Activated T-cell treated with anti-CD3 and anti-CD28 coated beads, Interleukin-2, amount 50 U/mL, for 72 hours (primary cell): ENCODE measurements around the gene UTP18. TPM values are rescaled to one million over a fixed set of nuclear protein-coding genes. Genes with fewer than 3 reads are reported as not detected.
"Not testable (repeated sequence)": the region's sequence is repeated elsewhere in the genome, so short reads cannot be mapped to it uniquely, and the experiment has no call there.

Source experiments
- ATAC-seq, 2 donors: fragments of 150-1000 bp; cut with Tn5 transposase; replicated peaks in 1 of 2; 2 replicates each; pipeline ENCODE4 v1.10.0; 2021; ENCODE audit warnings: moderate library complexity in 2 of 2, mild to moderate bottlenecking in 1 of 2
- DNase-seq, 2 donors: peaks; one replicate each; pipeline ENCODE4 v3.0.0; 2021 to 2022; ENCODE audit warnings: mixed read lengths in 1 of 2
- H3K27ac Mint-ChIP-seq: one replicate; pipeline ENCODE4 v1.8.0; 2022; ENCODE audit warnings: mild to moderate bottlenecking, moderate library complexity, mixed read lengths
- H3K27me3 Mint-ChIP-seq: one replicate; pipeline ENCODE4 v1.8.0; 2022; ENCODE audit warnings: low read depth, mixed read lengths
- H3K36me3 Mint-ChIP-seq, 2 donors: one replicate each; pipeline ENCODE4 v1.8.0; 2022; ENCODE audit warnings: mixed read lengths in 2 of 2, mild to moderate bottlenecking in 1 of 2; ENCODE audit not compliant: insufficient read depth in 2 of 2
- H3K4me1 Mint-ChIP-seq: one replicate; pipeline ENCODE4 v1.8.0; 2022; ENCODE audit warnings: low read depth, mixed read lengths
- H3K4me3 Mint-ChIP-seq, 2 donors: one replicate each; pipeline ENCODE4 v1.8.0; 2022; ENCODE audit warnings: mild to moderate bottlenecking in 2 of 2, mixed read lengths in 2 of 2, moderate library complexity in 2 of 2
- H3K9me3 Mint-ChIP-seq, 2 donors: one replicate each; pipeline ENCODE4 v1.8.0; 2022; ENCODE audit warnings: mixed read lengths in 2 of 2
- total RNA-seq, 2 donors: library from RNA; stranded (reverse); gene quantifications; one replicate each; pipeline ENCODE4 v1.2.3, GENCODE V29; 2022

UTP18 gene
- total RNA-seq = 10 to 100 TPM; 47.4 to 58.3 TPM

DNA sequence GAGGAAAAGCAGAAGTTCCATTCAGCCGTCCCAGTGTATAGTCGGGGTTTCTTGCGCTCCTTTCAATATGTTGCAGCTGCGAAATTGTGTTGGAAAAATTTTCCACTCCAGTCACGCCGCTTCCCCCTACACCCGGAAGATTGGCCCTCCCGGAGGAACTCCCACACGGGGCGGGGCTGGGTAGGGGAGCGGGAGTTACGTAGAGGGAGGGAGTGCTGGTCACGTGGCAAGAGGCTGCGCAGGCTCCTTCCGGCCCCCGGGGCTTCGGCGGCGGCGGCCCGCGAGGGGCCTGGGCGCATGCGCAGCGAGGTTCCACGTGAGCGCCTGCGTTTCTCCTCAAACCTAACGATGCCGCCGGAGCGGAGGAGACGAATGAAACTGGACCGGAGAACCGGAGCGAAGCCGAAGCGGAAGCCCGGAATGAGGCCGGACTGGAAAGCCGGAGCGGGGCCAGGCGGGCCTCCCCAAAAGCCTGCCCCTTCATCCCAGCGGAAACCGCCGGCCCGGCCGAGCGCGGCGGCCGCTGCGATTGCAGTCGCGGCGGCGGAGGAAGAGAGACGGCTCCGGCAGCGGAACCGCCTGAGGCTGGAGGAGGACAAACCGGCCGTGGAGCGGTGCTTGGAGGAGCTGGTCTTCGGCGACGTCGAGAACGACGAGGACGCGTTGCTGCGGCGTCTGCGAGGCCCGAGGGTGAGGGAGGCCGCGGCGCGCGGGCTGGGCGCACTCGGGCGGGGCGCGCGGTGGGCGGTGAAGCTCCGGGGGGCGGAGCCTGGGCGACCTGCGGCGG lies at the start of gene UTP18:
Gene UTP18 (plus strand): TSS at position 310 of the 787 bp plus-strand sequence. CDS start 39 bp downstream, at position 349.
- peaks cover 7 to 10% of the 10 kb centered on the region in 2 donors for H3K36me3 Mint-ChIP-seq
- H3K27ac Mint-ChIP-seq = peak within 1 kb of the TSS; percentile 89
- H3K9me3 Mint-ChIP-seq = no peaks in the 10 kb centered on the region
- H3K27me3 Mint-ChIP-seq = no peaks in the 10 kb centered on the region
- H3K4me1 Mint-ChIP-seq = peaks cover 70% of the 10 kb centered on the region
- peak within 1 kb of the TSS; percentile 86 to 96 for H3K4me3 Mint-ChIP-seq
- peak; percentile 86 to 87 for ATAC-seq
- peak; percentile 96 to 97 for DNase-seq

DNA sequence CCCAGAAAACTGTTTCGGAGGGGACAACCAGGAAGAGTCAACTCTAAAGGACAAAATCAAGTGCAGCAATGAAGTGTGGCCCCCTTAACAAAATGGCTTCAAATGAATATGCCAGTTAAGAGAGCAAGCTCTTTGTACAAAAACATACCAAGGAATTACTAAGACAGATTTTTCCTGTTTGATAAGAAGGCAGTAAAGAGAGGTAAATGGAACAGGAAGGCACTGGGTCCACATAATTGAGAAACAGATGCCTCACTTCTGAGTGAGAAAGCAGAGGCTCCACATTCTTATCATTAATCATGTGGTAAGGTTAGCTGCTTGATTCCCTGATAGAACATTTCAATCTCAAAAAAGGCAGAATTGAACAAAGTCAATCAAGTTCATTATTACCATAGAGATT lies 45.4 kb upstream of the UTP18 start:
- ATAC-seq (no peak), DNase-seq (no peak)
- Mint-ChIP-seq H3K36me3 (peaks cover 4 to 9% of the 10 kb centered on the region in 2 donors), H3K27ac (peak overlapping the region; percentile 31), H3K9me3 (no peaks in the 10 kb centered on the region), H3K4me1 (no peaks in the 10 kb centered on the region), H3K27me3 (no peaks in the 10 kb centered on the region), H3K4me3 (no peak overlapping the region)

DNA sequence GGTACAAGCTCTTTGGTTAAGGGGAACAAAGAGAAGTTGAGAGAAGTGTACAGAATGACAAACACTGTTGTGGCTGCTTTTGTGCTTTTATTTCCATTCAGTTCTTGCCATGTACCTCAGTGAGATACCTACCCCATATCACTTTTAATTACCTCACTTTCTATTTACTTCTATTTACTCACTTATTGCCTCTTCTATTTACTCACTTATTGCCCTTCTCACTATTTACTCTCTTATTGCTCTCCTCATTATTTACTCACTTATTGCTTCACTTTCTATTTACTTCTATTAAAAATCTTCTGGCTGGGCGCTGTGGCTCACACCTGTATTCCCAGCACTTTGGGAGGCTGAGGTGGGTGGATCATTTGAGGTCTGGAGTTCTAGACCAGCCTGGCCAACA lies 42.4 kb upstream of the UTP18 start:
- Mint-ChIP-seq H3K27ac (peak overlapping the region; percentile 5), H3K4me1 (no peaks in the 10 kb centered on the region), H3K4me3 (no peak overlapping the region), H3K36me3 (peaks cover 1 to 7% of the 10 kb centered on the region in 2 donors), H3K9me3 (no peaks in the 10 kb centered on the region), H3K27me3 (no peaks in the 10 kb centered on the region)
- ATAC-seq (no peak), DNase-seq (no peak)

DNA sequence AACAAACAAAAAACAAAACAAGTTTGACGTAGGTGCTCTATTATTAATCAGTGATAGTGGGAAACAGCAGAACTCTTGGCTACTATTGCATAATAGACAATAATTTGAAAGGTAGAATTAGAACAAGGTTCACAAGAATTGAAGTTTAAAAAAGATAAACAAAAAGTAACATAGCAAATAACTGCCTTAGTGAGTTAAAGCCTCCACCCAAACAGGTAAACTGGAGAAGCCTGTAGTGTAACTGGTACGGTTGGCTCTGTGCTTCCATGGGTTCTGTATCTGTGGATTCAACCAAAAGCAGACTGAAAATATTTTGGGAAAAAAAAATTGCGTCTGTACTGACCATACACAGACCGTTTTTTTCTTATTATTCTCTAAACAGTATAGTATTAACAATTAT lies 39.0 kb upstream of the UTP18 start:
- H3K36me3 Mint-ChIP-seq = peaks cover 3 to 9% of the 10 kb centered on the region in 2 donors
- ATAC-seq = no peak
- peaks cover 10% of the 10 kb centered on the region for H3K4me1 Mint-ChIP-seq
- H3K27ac Mint-ChIP-seq = no peak overlapping the region
- H3K4me3 Mint-ChIP-seq = no peak overlapping the region
- no peak for DNase-seq
- H3K9me3 Mint-ChIP-seq = no peaks in the 10 kb centered on the region
- H3K27me3 Mint-ChIP-seq = no peaks in the 10 kb centered on the region

DNA sequence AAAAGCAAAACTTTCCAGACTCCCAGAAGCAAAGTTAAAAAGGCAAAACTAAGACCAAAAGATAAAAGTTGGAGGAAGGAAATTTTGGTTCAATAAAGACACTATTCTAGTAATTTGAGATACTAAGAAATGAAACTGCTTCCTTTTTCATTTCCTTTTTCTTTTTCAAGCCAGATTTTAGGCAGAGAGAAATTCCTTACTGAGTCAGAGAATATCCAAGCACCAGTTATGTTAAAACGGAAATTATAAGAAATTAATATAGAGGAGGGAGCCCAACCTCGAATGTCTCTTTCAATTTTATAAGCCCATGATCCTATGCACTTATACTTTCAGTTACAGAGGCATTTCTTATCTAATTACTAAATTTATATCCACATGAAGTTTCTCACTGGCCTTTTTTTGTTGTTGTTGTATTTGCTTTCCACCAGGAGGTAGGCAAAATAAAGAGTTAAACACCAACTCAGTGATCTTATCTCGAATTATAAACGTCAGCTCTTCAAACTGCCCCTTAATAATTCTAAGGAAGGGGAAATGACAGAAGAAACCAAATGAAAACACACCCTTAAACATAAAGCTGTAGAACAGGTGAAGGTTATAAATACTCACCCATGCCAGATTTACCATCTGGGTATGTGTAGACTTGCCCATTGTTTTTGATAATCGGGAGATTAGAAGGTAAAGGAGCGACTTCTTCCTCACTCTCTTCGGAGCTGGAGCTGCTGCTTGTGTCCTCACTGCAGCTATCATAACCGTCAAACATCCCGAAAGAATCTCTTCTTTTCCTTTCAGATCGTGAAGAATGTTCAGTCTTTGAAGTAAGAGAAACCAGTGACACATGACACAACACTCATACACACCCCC lies 35.7 kb upstream of the UTP18 start:
- Mint-ChIP-seq H3K27ac (peak overlapping the region; percentile 48), H3K27me3 (no peaks in the 10 kb centered on the region), H3K9me3 (no peaks in the 10 kb centered on the region), H3K36me3 (peaks cover 2 to 9% of the 10 kb centered on the region in 2 donors), H3K4me1 (peaks cover 16% of the 10 kb centered on the region), H3K4me3 (no peak overlapping the region)
- ATAC-seq (no peak), DNase-seq (no peak)

DNA sequence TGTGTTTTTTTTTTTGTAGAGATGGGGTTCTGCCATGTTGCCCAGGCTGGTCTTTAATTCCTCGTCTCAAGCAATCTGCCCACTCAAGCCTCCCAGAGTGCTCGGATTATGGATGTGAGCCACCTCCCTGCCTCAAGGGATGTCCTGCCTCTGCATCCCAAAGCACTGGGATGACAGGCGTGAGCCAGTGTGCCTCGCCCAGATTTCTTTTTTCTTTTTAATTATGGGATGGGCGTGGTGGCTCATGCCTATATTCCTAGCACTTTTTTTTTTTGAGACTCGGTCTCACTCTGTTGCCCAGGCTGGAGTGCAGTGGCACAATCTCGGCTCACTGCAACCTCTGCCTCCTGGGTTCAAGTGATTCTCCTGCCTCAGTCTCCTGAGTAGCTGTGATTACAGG lies 34.8 kb upstream of the UTP18 start:
- H3K27me3 Mint-ChIP-seq, H3K36me3 Mint-ChIP-seq, H3K4me3 Mint-ChIP-seq, ATAC-seq, H3K9me3 Mint-ChIP-seq, DNase-seq, H3K27ac Mint-ChIP-seq: not testable (repeated sequence)
- peaks cover 23% of the 10 kb centered on the region for H3K4me1 Mint-ChIP-seq

DNA sequence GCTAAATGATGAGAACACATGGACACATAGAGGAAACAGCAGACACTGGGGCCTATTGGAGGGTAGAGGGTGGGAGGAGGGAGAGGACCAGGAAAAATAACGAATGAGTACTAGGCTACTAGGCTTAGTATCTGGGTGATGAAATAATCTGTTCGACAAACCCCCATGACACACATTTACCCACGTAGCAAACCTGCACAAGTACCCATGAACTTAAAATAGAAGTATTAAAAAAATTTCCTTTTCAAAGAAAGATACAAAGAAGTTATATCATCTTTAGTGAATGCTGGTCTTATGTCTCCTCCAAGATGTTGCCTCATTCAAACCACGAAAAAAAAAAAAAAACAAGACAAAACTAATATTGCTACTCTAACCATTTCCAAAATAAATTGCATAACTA lies 32.2 kb upstream of the UTP18 start:
- Mint-ChIP-seq H3K4me3 (no peak overlapping the region), H3K36me3 (peaks cover 2 to 4% of the 10 kb centered on the region in 2 donors), H3K9me3 (no peaks in the 10 kb centered on the region), H3K27ac (no peak overlapping the region), H3K27me3 (no peaks in the 10 kb centered on the region), H3K4me1 (peaks cover 34% of the 10 kb centered on the region)
- ATAC-seq = no peak
- no peak for DNase-seq

DNA sequence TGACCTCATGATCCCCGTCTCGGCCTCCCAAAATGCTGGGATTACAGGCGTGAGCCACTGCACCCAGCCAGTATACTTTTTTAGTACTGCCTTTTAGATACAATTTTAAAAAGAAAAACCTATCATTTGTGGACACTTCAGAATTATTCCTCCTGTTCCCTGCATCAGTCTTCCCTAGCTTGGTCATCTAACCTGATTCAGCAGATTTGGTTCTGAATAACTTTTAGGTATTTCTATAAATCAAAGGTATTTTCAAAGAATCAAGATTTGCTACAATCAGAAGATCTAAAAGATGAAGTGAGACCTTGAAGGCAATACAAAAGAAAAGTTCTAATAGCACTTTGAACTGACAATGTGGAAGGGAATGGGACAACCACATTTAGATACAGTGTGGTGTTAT lies 30.5 kb upstream of the UTP18 start:
- ATAC-seq = no peak
- H3K9me3 Mint-ChIP-seq = no peaks in the 10 kb centered on the region
- peaks cover 2 to 4% of the 10 kb centered on the region in 2 donors for H3K36me3 Mint-ChIP-seq
- H3K4me3 Mint-ChIP-seq = no peak overlapping the region
- no peaks in the 10 kb centered on the region for H3K27me3 Mint-ChIP-seq
- no peak for DNase-seq
- peaks cover 39% of the 10 kb centered on the region for H3K4me1 Mint-ChIP-seq
- H3K27ac Mint-ChIP-seq = no peak overlapping the region

DNA sequence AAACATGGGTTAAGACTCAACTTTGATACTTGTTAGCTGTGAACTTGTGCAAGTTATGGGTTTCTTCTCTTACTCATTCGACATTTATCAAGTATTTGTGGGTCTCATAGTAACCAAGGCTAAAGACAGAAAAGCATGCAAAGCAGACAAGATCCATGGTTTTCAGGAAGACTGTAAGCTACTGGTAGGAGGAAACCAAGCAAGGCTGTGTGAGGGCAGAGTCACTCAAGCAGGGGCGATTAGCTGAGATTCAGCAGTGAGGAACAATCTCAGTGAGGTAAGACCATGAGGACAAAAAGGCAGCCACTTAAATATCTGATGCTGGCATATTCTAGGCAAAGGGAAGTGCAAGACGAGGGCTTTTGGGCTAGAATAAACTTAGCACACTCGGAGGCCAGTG lies 30.0 kb upstream of the UTP18 start:
- no peak overlapping the region for H3K4me3 Mint-ChIP-seq

DNA sequence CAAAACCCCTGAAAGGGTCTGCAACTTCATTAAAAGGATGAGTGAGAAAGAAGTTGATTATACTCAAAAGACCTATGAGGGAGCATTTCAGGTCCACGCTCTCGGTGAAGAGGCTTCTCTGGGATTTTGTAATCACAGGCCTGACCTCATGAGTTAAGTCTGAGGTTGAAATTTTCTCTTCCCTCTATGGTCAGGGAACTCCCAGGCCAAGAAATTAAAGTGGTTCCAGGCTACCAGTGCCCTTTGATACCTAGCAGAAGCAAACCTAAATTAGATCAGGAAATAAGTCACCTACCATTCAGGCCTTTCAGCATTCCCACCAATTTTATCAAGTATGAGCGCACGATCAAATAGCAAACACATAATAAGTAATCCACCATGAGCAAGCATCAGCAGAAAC lies 28.3 kb upstream of the UTP18 start:
- Mint-ChIP-seq H3K4me3 (no peak overlapping the region), H3K27ac (no peak overlapping the region), H3K27me3 (no peaks in the 10 kb centered on the region), H3K9me3 (no peaks in the 10 kb centered on the region), H3K36me3 (no peaks in the 10 kb centered on the region), H3K4me1 (peaks cover 32% of the 10 kb centered on the region)
- ATAC-seq (no peak), DNase-seq (no peak)

More for the DNA sequence above, 30.0 kb upstream of the UTP18 start:
- Mint-ChIP-seq H3K4me1 (peaks cover 35% of the 10 kb centered on the region), H3K27ac (no peak overlapping the region), H3K9me3 (no peaks in the 10 kb centered on the region), H3K36me3 (peaks cover 0 to under 1% of the 10 kb centered on the region in 2 donors), H3K27me3 (no peaks in the 10 kb centered on the region)
- ATAC-seq (peak in 1 of 2 donors; percentile 17), DNase-seq (no peak)

DNA sequence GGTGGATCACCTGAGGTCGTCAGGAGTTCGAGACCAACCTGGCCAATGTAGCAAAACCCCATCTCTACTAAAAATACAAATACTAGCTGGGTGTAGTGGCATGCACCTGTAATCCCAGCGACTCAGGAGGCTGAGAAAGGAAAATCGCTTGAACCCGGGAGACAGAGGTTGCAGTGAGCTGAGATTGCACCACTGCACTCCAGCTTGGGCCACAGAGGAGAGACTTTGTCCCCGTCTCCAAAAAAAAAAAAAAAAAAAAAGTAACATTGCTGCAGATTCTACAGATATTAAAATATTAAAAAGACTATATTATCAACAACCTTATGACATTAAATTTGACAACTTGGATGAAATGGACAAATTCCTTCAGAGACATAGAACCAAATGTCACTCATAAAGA lies 26.2 kb upstream of the UTP18 start:
- no peaks in the 10 kb centered on the region for H3K27me3 Mint-ChIP-seq
- no peaks in the 10 kb centered on the region for H3K9me3 Mint-ChIP-seq
- no peak overlapping the region for H3K4me3 Mint-ChIP-seq
- H3K27ac Mint-ChIP-seq = no peak overlapping the region
- DNase-seq (no peak), ATAC-seq (no peak)
- peaks cover 45% of the 10 kb centered on the region for H3K4me1 Mint-ChIP-seq
- H3K36me3 Mint-ChIP-seq = no peaks in the 10 kb centered on the region

DNA sequence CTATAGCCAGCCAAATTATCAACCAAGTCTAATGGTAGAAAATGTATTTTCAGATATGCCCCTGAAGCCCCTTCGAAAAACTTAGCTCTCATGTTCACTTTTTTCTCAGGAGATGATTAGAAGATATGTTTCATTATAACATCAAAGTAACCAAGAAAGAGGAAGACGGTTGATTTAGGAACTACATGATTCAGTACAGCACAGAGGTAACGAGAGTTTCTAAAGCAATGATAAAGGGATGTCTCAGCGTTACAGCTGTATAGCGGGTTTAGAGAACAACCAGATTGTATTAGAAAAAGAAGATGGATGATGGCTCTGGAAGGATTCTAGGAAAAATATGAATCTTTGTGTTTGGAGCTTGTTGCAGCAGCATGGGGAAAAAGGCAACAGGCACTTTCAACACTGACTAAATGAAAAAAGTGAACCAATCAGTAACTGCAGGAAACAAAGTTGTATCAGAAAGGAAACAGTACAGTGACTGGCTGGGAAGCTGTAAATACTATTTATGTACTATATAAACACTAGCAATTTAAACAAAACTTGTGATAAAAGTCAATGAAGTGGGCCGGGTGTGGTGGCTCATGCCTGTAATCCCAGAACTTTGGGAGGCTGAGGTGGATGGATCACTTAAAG lies 22.0 kb upstream of the UTP18 start:
- Mint-ChIP-seq H3K9me3 (no peaks in the 10 kb centered on the region), H3K4me1 (peaks cover 25% of the 10 kb centered on the region), H3K4me3 (peak overlapping the region; percentile 39 to 80), H3K36me3 (peaks cover 0 to 2% of the 10 kb centered on the region in 2 donors), H3K27me3 (no peaks in the 10 kb centered on the region), H3K27ac (peak overlapping the region; percentile 79)
- ATAC-seq = peak; percentile 77 to 88
- DNase-seq = no peak

DNA sequence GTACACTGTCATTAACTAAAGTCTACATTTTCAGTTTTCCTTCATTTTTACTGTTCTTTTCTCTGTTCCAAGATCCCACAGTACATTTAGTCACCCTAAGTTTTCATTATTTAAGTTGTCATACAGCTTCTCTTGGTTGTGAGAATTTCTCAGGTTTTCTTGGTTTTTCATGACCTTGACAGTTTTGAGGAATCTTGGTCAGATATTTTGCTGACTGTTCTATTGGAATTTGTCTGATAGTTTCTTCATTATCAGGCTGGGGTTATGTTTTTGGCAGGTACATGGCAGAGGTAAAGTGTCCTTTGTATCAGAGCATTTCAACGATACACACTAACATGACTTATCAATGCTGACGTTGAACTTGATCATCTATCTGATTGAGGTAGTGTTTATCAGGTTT lies 20.1 kb upstream of the UTP18 start:
- Mint-ChIP-seq H3K9me3 (no peaks in the 10 kb centered on the region), H3K27me3 (no peaks in the 10 kb centered on the region), H3K27ac (no peak overlapping the region), H3K36me3 (peaks cover 0 to 2% of the 10 kb centered on the region in 2 donors), H3K4me1 (peaks cover 26% of the 10 kb centered on the region), H3K4me3 (no peak overlapping the region)
- ATAC-seq (no peak), DNase-seq (no peak)
